CD4-positive, CD25-positive, alpha-beta regulatory T cell (primary cell): ENCODE measurements around the gene PHACTR3. TPM values are rescaled to one million over a fixed set of nuclear protein-coding genes. Genes with fewer than 3 reads are reported as not detected.
A peak's percentile ranks its signal among the peaks of the same experiment; 100 is the strongest.

Experiments used
- ATAC-seq, 2 donors: fragments of 150-1000 bp; cut with Tn5 transposase; one replicate each; pipeline ENCODE4 v1.10.0; 2021; ENCODE audit warnings: low read depth in 2 of 2, moderate number of reproducible peaks in 2 of 2, moderate library complexity in 1 of 2
- DNase-seq, 3 donors: peaks; one replicate each; pipeline versions ENCODE4 v3.0.0 to v3.0.0-alpha.2; 2012 to 2022; ENCODE audit warnings: mixed read lengths in 1 of 3
- H3K27ac ChIP-seq: one replicate; pipeline ENCODE4 v1.7.0; 2013; ENCODE audit warnings: mild to moderate bottlenecking, low read length; ENCODE audit not compliant: insufficient read depth, poor library complexity, severe bottlenecking
- H3K27me3 ChIP-seq: one replicate; pipeline ENCODE4 v1.7.0; 2013; ENCODE audit warnings: low read length; ENCODE audit not compliant: control insufficient read depth, insufficient read depth
- H3K36me3 ChIP-seq: one replicate; pipeline ENCODE4 v1.7.0; 2013; ENCODE audit warnings: mild to moderate bottlenecking, low read length, moderate library complexity; ENCODE audit not compliant: control insufficient read depth, insufficient read depth
- H3K4me1 ChIP-seq: 2 replicates; pipeline ENCODE4 v1.7.0; 2013; ENCODE audit warnings: mild to moderate bottlenecking, low read length; ENCODE audit not compliant: insufficient read depth, control insufficient read depth, poor library complexity, severe bottlenecking
- H3K4me3 ChIP-seq: one replicate; pipeline ENCODE4 v1.7.0; 2013; ENCODE audit warnings: low read depth, mild to moderate bottlenecking, low read length, moderate library complexity
- H3K9me3 ChIP-seq, 2 experiments: 1 replicate in 1 of 2; 2 replicates in 1 of 2; pipeline ENCODE4 v1.7.0; 2013; ENCODE audit warnings: low read length in 2 of 2, mild to moderate bottlenecking in 1 of 2, moderate library complexity in 1 of 2; ENCODE audit not compliant: control insufficient read depth in 2 of 2
- H3K27ac Mint-ChIP-seq, 3 donors: one replicate each; pipeline ENCODE4 v1.8.0; 2020 to 2022; ENCODE audit warnings: mild to moderate bottlenecking in 3 of 3, mixed read lengths in 3 of 3, moderate library complexity in 2 of 3
- H3K27me3 Mint-ChIP-seq: one replicate; pipeline ENCODE4 v1.8.0; 2022; ENCODE audit warnings: mild to moderate bottlenecking, mixed read lengths
- H3K36me3 Mint-ChIP-seq: one replicate; pipeline ENCODE4 v1.8.0; 2020; ENCODE audit warnings: mixed read lengths
- H3K4me1 Mint-ChIP-seq, 4 donors: one replicate each; pipeline ENCODE4 v1.8.0; 2020 to 2022; ENCODE audit warnings: mixed read lengths in 4 of 4, mild to moderate bottlenecking in 1 of 4
- H3K4me3 Mint-ChIP-seq, 4 donors: one replicate each; pipeline ENCODE4 v1.8.0; 2020 to 2022; ENCODE audit warnings: mild to moderate bottlenecking in 4 of 4, mixed read lengths in 4 of 4, moderate library complexity in 3 of 4
- H3K9me3 Mint-ChIP-seq, 7 donors: one replicate each; pipeline ENCODE4 v1.8.0; 2020 to 2022; ENCODE audit warnings: mixed read lengths in 7 of 7, mild to moderate bottlenecking in 3 of 7, moderate library complexity in 2 of 7
- polyA plus RNA-seq, 4 donors: library from polyadenylated mRNA; unstranded; fragments of 300-500 nt; fragmentation: Illumina TruSeq; gene quantifications; one replicate each; pipeline ENCODE4 v1.2.3, GENCODE V29; 2021
- total RNA-seq: library from RNA; stranded (reverse); gene quantifications from one replicate; pipeline ENCODE4 v1.2.3, GENCODE V29; 2022

PHACTR3 gene
- total and polyA plus RNA-seq, 5 donors from 2014 or later: not detected

DNA sequence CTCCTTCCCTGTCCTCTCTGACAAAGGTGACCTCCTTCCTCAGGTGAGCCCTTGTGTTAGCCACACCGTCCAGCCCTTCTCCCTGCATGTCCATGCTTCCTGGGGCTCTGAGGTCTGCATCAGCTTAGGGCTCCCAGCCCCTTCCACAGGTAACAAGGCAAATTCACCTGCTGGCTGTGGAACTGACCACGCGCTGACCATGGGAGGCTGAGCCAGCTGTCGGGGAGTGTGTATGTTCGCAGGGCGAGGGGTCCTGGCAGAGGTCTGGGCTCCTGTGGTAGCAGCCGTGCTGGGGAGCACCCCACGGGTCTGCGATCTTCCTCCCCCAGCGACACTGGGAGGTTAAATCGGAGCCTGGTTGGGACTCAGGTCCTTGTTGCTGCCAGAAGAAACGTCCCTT lies 136.7 kb downstream of the PHACTR3 start:
- ATAC-seq (no peak), DNase-seq (no peak)
- Histone ChIP-seq H3K27me3 (no peaks in the 10 kb centered on the region), H3K36me3 (no peaks in the 10 kb centered on the region), H3K4me1 (no peaks in the 10 kb centered on the region), H3K27ac (no peak overlapping the region), H3K9me3 (no peaks in the 10 kb centered on the region), H3K4me3 (no peak overlapping the region)
- Mint-ChIP-seq H3K27me3 (no peaks in the 10 kb centered on the region), H3K36me3 (no peaks in the 10 kb centered on the region), H3K4me3 (no peak overlapping the region), H3K9me3 (no peaks in the 10 kb centered on the region), H3K4me1 (no peaks in the 10 kb centered on the region), H3K27ac (no peak overlapping the region)

DNA sequence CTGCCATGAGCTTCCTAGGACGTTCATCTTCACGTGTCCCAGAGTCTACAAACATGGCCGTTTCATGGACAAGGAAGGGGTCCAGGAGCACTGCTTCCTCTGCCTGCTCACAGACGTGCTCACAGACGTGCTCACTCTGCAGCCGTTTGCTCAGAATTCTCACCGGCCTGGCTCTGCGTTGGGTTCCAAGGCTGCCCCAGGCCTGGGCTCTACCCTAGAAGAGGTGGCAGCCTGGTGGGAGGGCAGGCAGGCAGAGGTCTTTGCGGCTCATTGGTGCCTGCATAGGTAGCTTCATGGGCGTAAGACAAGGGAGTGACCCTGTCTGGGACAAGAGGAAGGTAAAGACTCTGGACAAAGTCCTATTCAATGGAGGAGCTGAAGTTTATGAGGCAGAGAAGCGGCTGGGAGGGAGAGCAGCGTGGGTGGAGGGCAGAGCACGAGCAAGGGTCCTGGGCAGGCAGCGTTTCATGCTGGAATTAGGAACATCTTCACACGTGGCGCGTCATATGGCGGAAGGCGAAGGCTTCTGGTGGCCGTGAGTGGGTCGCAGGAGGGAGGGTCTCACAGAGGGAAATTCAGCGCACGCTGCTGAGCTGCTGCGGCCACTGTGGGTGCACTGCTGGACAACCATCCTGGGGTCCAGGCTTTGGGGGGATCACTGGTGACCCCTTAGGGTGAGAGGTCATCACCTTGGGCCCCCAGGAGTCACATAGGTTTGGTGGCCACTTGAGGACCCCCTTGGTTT lies 138.2 kb downstream of the PHACTR3 start:
- no peaks in the 10 kb centered on the region for H3K36me3 ChIP-seq
- H3K27me3 ChIP-seq: no peaks in the 10 kb centered on the region
- H3K4me1 ChIP-seq: no peaks in the 10 kb centered on the region
- H3K4me1 Mint-ChIP-seq: no peaks in the 10 kb centered on the region
- no peaks in the 10 kb centered on the region for H3K36me3 Mint-ChIP-seq
- H3K27me3 Mint-ChIP-seq: no peaks in the 10 kb centered on the region
- no peak overlapping the region for H3K4me3 ChIP-seq
- H3K9me3 Mint-ChIP-seq: no peaks in the 10 kb centered on the region
- no peak for ATAC-seq
- no peak overlapping the region for H3K27ac Mint-ChIP-seq
- no peaks in the 10 kb centered on the region for H3K9me3 ChIP-seq
- no peak for DNase-seq
- no peak overlapping the region for H3K4me3 Mint-ChIP-seq
- H3K27ac ChIP-seq: no peak overlapping the region

DNA sequence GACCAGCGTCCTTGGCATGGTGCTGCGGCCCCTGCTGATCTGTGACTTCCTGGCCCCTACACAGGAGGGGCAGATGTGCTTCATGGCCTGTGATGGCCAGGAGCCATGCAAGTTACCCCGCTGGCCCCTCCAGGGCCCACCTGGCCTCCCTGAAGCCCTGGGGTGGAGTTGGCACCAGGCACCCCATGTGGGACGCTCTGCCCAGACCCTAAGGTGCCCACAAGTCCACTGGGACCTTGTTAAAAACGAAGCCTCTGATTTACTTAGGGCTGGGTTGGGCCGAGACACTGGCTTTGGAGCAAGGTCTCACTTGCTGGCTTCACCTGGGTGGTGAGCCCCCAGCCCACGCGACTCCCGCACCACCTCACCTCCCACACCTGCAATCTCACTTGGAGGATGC lies 139.0 kb downstream of the PHACTR3 start:
- Histone ChIP-seq H3K27me3 (no peaks in the 10 kb centered on the region), H3K4me3 (no peak overlapping the region), H3K9me3 (no peaks in the 10 kb centered on the region), H3K4me1 (no peaks in the 10 kb centered on the region), H3K36me3 (no peaks in the 10 kb centered on the region), H3K27ac (no peak overlapping the region)
- no peak for DNase-seq
- H3K4me3 Mint-ChIP-seq: no peak overlapping the region
- H3K4me1 Mint-ChIP-seq: no peaks in the 10 kb centered on the region
- H3K36me3 Mint-ChIP-seq: no peaks in the 10 kb centered on the region
- H3K27ac Mint-ChIP-seq: no peak overlapping the region
- H3K9me3 Mint-ChIP-seq: no peaks in the 10 kb centered on the region
- H3K27me3 Mint-ChIP-seq: no peaks in the 10 kb centered on the region
- ATAC-seq: no peak

GRCh38 chr20:59743767-59744485 lies 139.6 kb downstream of the PHACTR3 start:
- Histone ChIP-seq H3K36me3 (no peaks in the 10 kb centered on the region), H3K27ac (no peak overlapping the region), H3K9me3 (no peaks in the 10 kb centered on the region), H3K4me3 (no peak overlapping the region), H3K27me3 (no peaks in the 10 kb centered on the region), H3K4me1 (no peaks in the 10 kb centered on the region)
- Mint-ChIP-seq H3K9me3 (no peaks in the 10 kb centered on the region), H3K4me1 (no peaks in the 10 kb centered on the region), H3K4me3 (no peak overlapping the region), H3K27ac (no peak overlapping the region), H3K36me3 (no peaks in the 10 kb centered on the region), H3K27me3 (no peaks in the 10 kb centered on the region)
- ATAC-seq: no peak
- no peak for DNase-seq

GRCh38 chr20:59744756-59745155 lies 140.4 kb downstream of the PHACTR3 start:
- Histone ChIP-seq H3K4me1 (no peaks in the 10 kb centered on the region), H3K36me3 (no peaks in the 10 kb centered on the region), H3K4me3 (no peak overlapping the region), H3K9me3 (no peaks in the 10 kb centered on the region), H3K27me3 (no peaks in the 10 kb centered on the region), H3K27ac (no peak overlapping the region)
- Mint-ChIP-seq H3K27me3 (no peaks in the 10 kb centered on the region), H3K9me3 (no peaks in the 10 kb centered on the region), H3K4me3 (no peak overlapping the region), H3K4me1 (no peaks in the 10 kb centered on the region), H3K36me3 (no peaks in the 10 kb centered on the region), H3K27ac (no peak overlapping the region)
- DNase-seq (no peak), ATAC-seq (no peak)

- Histone ChIP-seq H3K27ac (no peak overlapping the region), H3K4me1 (no peaks in the 10 kb centered on the region), H3K36me3 (no peaks in the 10 kb centered on the region), H3K4me3 (no peak overlapping the region), H3K27me3 (no peaks in the 10 kb centered on the region), H3K9me3 (no peaks in the 10 kb centered on the region)
- ATAC-seq: no peak
- no peak for DNase-seq
- Mint-ChIP-seq H3K9me3 (no peaks in the 10 kb centered on the region), H3K27me3 (no peaks in the 10 kb centered on the region), H3K4me3 (no peak overlapping the region), H3K36me3 (no peaks in the 10 kb centered on the region), H3K4me1 (no peaks in the 10 kb centered on the region), H3K27ac (no peak overlapping the region)
These were observed 140.9 kb downstream of the PHACTR3 start for GRCh38 chr20:59745201-59745600.

GRCh38 chr20:59745716-59746115 lies 141.4 kb downstream of the PHACTR3 start:
- no peaks in the 10 kb centered on the region for H3K36me3 Mint-ChIP-seq
- H3K36me3 ChIP-seq: no peaks in the 10 kb centered on the region
- ATAC-seq (no peak), DNase-seq (no peak)
- H3K27me3 Mint-ChIP-seq: no peaks in the 10 kb centered on the region
- no peaks in the 10 kb centered on the region for H3K27me3 ChIP-seq
- no peak overlapping the region for H3K4me3 Mint-ChIP-seq
- no peaks in the 10 kb centered on the region for H3K9me3 ChIP-seq
- no peak overlapping the region for H3K4me3 ChIP-seq
- H3K4me1 ChIP-seq: no peaks in the 10 kb centered on the region
- H3K4me1 Mint-ChIP-seq: no peaks in the 10 kb centered on the region
- H3K27ac Mint-ChIP-seq: peak overlapping the region in 1 of 3 donors; percentile 77
- H3K9me3 Mint-ChIP-seq: no peaks in the 10 kb centered on the region
- H3K27ac ChIP-seq: no peak overlapping the region

DNA sequence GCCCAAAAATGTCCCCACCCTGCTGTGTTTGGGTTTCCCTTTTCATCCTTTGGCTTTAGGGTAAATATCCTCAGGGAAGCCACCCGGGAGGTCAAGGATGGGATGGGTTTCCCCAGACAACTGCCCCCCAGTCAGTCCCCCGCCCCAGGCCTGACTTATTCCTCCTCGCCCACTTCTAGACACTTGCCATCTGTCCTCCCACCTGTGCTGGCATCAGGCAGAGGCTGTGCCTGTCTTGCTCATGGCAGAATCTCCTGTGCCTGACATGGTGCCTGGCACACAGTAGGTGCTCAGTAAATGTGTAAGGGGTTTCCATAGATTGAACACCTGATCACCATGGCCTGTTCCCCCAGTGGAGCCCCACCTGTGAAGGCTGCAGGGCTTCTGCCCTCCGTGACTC lies 141.8 kb downstream of the PHACTR3 start:
- no peak for ATAC-seq
- no peaks in the 10 kb centered on the region for H3K4me1 Mint-ChIP-seq
- H3K9me3 Mint-ChIP-seq: no peaks in the 10 kb centered on the region
- no peaks in the 10 kb centered on the region for H3K27me3 Mint-ChIP-seq
- Histone ChIP-seq H3K9me3 (no peaks in the 10 kb centered on the region), H3K4me3 (no peak overlapping the region), H3K27me3 (no peaks in the 10 kb centered on the region), H3K27ac (no peak overlapping the region), H3K4me1 (no peaks in the 10 kb centered on the region), H3K36me3 (no peaks in the 10 kb centered on the region)
- peak overlapping the region in 1 of 3 donors; percentile 77 for H3K27ac Mint-ChIP-seq
- no peak for DNase-seq
- H3K4me3 Mint-ChIP-seq: no peak overlapping the region
- no peaks in the 10 kb centered on the region for H3K36me3 Mint-ChIP-seq
